Mesodermal cell (in vitro differentiated cells): ENCODE measurements around the gene LSS. TPM values are rescaled to one million over a fixed set of nuclear protein-coding genes. Genes with fewer than 3 reads are reported as not detected.

Experiments
- H3K27ac ChIP-seq: 2 replicates; pipeline ENCODE4 v1.7.0; 2013; ENCODE audit warnings: mild to moderate bottlenecking, low read depth, low read length, moderate library complexity; ENCODE audit not compliant: severe bottlenecking
- H3K36me3 ChIP-seq: 2 replicates; pipeline ENCODE4 v1.7.1; 2013; ENCODE audit warnings: mild to moderate bottlenecking, low read length, moderate library complexity; ENCODE audit not compliant: control insufficient read depth, insufficient read depth
- H3K4me1 ChIP-seq: one replicate; pipeline ENCODE4 v1.7.1; 2013; ENCODE audit warnings: mild to moderate bottlenecking, low read length; ENCODE audit not compliant: insufficient read depth, control insufficient read depth, poor library complexity, severe bottlenecking
- H3K4me3 ChIP-seq: 2 replicates; pipeline ENCODE4 v1.7.0; 2013; ENCODE audit warnings: low read length, control low read depth, mild to moderate bottlenecking; ENCODE audit not compliant: insufficient read depth, poor library complexity, severe bottlenecking; ENCODE audit errors: extremely low read depth
- H3K9me3 ChIP-seq: 2 replicates; pipeline ENCODE4 v1.7.1; 2013; ENCODE audit warnings: mild to moderate bottlenecking, low read length, moderate library complexity; ENCODE audit not compliant: control insufficient read depth
- WGBS, 2 experiments: methylation state at CpG; one replicate each; pipeline ENCODE4 v1.1.5; 2013; ENCODE audit warnings: missing lambda C conversion rate in 2 of 2; ENCODE audit not compliant: insufficient coverage in 2 of 2; 5-methylcytosine and 5-hydroxymethylcytosine counted together
- polyA plus RNA-seq, 2 experiments: library from polyadenylated mRNA; stranded (reverse); fragments of 50-300 nt; gene quantifications; one replicate each; pipeline ENCODE4 v1.2.3, GENCODE V29; 2013

The LSS gene
- polyA plus RNA-seq (2013, experiment 1 of 2), result 96.0 TPM
- polyA plus RNA-seq (2013, experiment 2 of 2), result 87.3 TPM

DNA sequence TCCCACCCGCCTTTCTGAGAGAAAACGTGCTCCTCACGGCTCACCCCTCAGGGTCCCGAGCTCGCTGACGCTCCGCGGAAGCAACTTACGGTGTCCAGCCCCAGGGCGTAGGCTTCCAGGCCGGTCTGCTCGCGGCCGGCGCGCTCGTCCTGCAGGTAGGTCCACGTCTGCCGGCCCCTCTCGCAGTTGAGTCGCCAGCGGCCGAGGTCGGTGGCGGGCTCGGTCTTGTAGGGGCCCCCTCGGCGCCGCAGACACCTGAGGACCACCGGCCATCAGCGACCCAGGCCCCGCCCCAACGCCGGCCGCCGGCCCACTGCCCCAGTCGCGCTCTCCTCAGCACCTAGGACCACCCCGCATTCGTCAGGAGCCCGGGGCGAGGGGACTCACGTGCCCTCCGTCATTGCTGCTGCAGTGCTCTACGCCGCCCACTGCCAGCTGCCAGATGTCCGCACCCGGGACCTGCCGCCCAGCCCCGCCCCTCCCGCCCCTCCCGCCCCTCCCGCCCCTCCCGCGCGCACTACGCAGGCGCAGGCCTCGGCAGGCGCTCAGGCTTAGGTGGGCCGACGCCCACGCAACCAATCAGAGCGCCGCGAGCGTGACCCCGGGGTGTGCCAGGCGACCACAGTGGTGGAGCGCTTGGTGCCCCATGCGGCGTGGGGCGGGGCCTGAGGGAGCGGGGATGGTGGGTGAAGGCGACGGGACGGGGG, at the start of gene LSS:
Gene LSS, minus strand, starts transcription at position 430 of the 707 bp plus-strand sequence. Its CDS starts 29 bp downstream, at position 401.
- Histone ChIP-seq H3K4me3 (peak within 1 kb of the TSS; percentile 85), H3K9me3 (peaks cover 33% of the 10 kb centered on the region), H3K27ac (peak within 1 kb of the TSS; percentile 73), H3K4me1 (peaks cover 10% of the 10 kb centered on the region), H3K36me3 (peaks cover 72% of the 10 kb centered on the region)
- WGBS, 2 experiments, result 0% methylated on average over 47 of the region's 77 CpGs

DNA sequence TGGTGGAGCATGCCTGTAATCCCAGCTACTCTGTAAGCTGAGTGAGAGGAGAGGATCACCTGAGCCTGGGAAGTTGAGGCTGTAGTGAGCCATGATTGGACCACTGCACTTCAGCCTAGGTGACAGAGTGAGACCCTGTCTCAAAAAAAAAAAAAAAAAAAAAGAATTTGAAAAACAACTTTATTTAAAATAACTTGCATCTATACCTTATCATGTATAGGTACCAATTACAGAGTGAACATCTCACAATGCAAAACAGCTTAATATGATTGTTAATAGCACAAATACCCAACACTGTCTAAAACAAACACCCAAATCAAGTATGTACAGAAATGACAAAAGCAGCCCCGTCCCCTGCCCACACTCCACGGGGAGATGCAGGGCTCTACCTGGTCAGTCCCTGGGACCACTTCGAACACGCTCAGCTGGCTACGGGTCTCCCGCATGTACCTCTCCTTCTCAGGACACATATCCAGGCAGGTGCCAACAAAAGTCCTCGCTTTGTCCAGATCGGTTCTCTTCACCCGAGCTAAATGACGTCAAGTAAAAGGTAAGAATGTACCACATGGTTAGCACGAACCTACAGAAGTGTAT, 46.3 kb upstream of the LSS start:
- no peak overlapping the region for H3K4me3 ChIP-seq
- H3K9me3 ChIP-seq, result no peaks in the 10 kb centered on the region
- H3K4me1 ChIP-seq, result no peaks in the 10 kb centered on the region
- H3K27ac ChIP-seq, result no peak overlapping the region
- 97 to 100% methylated on average over 4 to 6 of the region's 11 CpGs for WGBS, 2 experiments
- peaks cover 100% of the 10 kb centered on the region for H3K36me3 ChIP-seq

DNA sequence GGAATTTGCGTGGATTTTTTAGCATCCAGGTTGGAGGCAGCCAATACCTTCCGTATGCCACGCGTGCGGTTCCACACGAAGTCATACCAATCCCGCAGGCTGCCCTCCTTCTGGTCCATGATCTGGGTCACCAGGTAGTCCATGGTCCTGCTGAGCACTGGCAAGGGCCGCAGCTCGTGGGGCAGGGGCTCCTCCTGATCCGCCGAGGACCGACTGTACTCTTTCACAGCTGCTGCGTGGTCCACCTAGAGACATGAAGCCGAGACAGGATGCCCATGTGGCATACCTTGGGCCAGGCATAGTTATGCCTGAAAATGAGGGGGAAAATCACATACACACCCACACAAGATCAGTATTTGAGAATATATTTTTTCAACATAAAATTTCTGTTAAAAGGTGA, 44.8 kb upstream of the LSS start:
- WGBS, 2 experiments, result 98% methylated on average over 6 to 13 of the region's 14 CpGs
- H3K9me3 ChIP-seq, result no peaks in the 10 kb centered on the region
- H3K4me1 ChIP-seq, result no peaks in the 10 kb centered on the region
- H3K4me3 ChIP-seq, result no peak overlapping the region
- peaks cover 100% of the 10 kb centered on the region for H3K36me3 ChIP-seq
- no peak overlapping the region for H3K27ac ChIP-seq

DNA sequence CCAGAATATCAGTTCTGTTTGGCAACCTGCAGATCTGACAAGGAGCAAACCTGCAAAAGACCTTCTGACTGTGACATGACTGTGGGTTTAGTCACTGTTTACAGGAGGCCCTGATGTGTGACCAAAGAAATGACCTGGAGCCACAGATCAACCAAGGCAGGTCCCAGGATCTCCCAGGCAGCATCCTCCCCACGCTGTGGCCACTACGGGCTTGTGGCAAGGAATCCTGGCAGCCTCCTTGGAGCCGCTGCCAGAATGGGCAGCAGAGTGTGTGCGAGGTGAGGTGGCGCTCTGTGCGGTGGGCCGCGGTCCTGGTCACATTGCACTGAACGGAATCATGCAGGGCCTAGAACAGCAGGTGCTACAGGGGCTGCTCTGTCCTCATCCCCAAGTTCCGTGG, 40.9 kb upstream of the LSS start:
- H3K27ac ChIP-seq, result no peak overlapping the region
- no peaks in the 10 kb centered on the region for H3K9me3 ChIP-seq
- 93 to 96% methylated on average over 10 of the region's 10 CpGs for WGBS, 2 experiments
- H3K4me1 ChIP-seq, result peaks cover 7% of the 10 kb centered on the region
- H3K4me3 ChIP-seq, result no peak overlapping the region
- peaks cover 97% of the 10 kb centered on the region for H3K36me3 ChIP-seq

DNA sequence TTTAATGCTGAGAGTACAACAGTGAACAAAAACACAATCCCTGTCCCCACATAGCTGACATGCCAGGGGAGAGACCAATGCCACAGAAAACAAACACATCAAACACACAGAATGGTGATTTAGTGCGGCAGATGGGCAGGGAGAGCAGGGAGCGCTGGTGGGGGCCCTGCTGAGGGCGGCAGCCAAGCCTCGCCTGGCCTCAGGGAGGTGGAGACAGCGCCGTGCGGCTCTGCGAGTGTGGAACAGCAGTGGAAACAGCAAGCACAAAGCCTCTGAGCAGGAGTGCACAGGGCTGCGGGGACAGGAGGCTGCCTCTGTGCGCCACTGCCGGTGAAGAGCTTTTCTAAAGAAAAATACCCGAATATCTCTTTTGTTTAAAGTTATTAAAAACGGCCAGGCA, 39.8 kb upstream of the LSS start:
- Histone ChIP-seq H3K4me3 (no peak overlapping the region), H3K4me1 (peaks cover 7% of the 10 kb centered on the region), H3K36me3 (peaks cover 93% of the 10 kb centered on the region), H3K9me3 (no peaks in the 10 kb centered on the region), H3K27ac (no peak overlapping the region)
- 95 to 98% methylated on average over 11 to 13 of the region's 13 CpGs for WGBS, 2 experiments

DNA sequence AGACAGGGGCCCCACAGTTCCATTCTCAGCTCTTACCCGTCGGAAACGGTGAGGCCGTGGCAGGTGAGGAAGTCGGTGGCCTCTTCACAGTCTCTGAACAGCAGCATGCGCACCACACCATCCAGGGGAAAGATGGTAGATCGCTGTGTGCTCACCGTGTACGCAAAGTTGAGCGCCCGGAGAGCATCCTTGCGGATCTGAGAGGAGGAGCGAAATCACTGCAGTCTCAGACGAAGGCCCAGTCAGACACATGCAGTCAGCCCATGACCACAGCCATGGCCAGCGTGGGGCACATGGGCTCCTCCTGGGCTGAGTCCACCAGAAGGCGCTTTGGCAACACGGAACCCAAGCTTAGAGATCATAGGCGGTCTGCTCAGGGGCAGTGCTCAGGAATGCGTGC, 38.4 kb upstream of the LSS start:
- Histone ChIP-seq H3K27ac (no peak overlapping the region), H3K4me3 (no peak overlapping the region), H3K9me3 (no peaks in the 10 kb centered on the region), H3K36me3 (peaks cover 85% of the 10 kb centered on the region), H3K4me1 (peaks cover 7% of the 10 kb centered on the region)
- 94 to 96% methylated on average over 17 to 18 of the region's 19 CpGs for WGBS, 2 experiments

DNA sequence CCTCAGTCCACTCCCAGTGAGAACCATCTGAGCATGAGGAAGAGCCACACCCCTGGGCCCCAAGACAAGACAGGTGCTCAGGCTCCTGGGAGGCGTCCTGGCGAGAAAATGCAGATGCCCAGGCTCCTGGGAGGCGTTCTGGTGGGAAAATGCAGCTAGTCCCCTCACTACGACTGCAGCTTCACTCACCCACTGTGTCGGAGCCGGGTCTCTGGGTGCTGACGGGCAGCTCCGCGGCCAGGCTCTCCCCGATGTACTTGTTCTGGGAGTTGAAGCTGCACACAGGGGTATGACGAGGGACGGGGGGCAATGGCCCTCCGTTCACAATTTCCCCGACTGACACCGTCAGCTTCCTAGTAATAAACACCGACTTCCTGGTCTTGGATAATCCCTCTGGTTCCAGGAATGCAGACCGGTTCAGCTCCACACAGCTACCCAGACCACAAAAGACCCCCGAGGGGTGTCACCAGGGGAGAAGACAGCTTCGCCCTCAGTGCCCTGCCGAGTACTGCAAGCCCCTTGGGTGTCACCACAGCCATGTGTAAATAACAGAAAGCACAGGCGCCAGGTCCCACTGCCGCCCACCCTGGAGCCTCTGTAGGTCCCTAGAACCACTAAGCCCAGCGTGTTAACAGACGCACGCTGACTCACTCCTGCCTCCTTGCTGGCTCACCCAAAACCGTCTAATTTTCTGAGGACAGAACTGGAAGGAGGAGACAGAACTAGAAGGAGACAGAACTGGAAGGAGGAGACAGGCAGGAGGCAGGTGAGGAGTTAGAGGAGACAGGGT, 37.4 kb upstream of the LSS start:
- no peak overlapping the region for H3K4me3 ChIP-seq
- 94% methylated on average over 25 to 26 of the region's 26 CpGs for WGBS, 2 experiments
- H3K27ac ChIP-seq, result peak overlapping the region; percentile 10
- no peaks in the 10 kb centered on the region for H3K9me3 ChIP-seq
- H3K4me1 ChIP-seq, result peaks cover 7% of the 10 kb centered on the region
- H3K36me3 ChIP-seq, result peaks cover 85% of the 10 kb centered on the region

DNA sequence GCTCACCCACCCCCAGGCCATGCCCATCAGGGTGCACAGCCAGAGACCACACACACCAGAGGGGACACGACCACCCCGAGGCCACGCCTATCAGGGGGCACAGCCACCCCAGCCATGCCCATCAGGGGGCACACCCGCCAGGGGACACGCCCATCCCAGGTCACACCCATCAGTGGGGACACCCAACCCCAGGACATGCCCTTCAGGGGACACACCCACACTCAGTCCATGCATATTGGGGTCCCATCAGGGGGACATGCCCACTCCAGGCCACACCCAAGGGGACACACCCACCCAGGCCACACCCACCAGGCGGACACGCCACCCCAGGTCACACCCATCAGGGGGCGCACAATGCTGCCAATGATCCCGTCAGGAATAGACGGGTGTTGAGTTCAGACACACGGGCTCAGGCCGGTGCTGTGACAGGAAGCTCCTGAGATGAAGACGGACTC, 36.1 kb upstream of the LSS start:
- Histone ChIP-seq H3K27ac (no peak overlapping the region), H3K36me3 (peaks cover 85% of the 10 kb centered on the region), H3K4me3 (no peak overlapping the region), H3K4me1 (peaks cover 7% of the 10 kb centered on the region), H3K9me3 (no peaks in the 10 kb centered on the region)
- 93 to 98% methylated on average over 10 to 13 of the region's 13 CpGs for WGBS, 2 experiments

DNA sequence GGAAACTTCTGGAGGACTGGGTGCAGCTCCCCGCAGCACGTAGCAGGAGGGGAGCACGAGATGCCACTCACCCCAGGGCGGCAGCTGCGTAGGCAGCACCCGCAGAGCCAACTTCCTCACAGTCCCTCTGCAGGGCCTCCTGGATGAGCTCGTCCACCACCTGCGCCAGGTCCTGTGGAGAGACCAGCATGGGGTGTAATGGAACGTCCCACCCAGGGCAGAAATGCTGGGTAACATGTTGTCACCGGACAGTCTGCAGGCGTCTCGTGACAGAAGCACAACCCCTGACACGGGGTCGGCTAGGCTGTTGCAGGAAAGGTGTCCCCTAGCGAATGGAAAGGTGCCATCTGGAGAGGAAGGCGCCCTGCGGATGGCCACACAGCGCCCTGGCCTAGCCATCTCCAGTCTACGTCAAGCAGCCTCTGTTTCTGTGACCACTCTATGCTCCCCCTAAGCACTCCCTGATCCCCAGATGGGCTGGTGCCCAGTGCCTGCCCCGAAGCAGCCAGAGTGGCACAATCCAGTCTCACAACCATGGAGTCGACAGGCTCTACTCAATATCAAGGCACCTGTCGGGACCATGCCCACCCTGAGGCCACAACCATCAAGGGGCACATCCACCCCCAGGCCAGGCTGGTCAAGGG, 35.6 kb upstream of the LSS start:
- Histone ChIP-seq H3K4me3 (no peak overlapping the region), H3K36me3 (peaks cover 83% of the 10 kb centered on the region), H3K4me1 (peaks cover 7% of the 10 kb centered on the region), H3K9me3 (no peaks in the 10 kb centered on the region), H3K27ac (no peak overlapping the region)
- 97 to 99% methylated on average over 20 to 22 of the region's 22 CpGs for WGBS, 2 experiments

DNA sequence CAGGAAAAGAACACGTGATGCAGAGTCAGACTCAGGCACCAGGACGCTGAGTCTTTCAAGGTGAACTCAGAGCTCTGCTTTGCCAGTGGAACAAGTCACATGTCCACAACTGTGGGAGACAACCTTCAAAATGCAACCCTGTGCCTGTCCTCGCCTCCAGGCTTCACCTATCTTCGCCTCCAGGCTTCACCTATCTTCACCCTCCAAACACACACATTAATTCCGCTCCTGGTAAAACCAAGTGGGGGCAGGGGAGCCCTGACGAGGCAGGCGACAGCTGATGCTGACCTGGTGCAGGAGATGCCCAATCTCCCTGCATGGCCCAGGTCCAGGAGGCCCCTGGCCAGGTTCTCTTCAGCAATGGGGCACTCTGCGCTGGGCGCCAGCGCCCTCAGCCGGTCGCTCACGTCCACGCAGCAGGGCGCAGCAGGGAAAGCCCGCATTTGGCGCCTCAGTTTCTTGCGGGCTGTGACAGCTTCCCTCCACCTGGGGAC, 28.0 kb upstream of the LSS start:
- Histone ChIP-seq H3K27ac (no peak overlapping the region), H3K4me1 (no peaks in the 10 kb centered on the region), H3K36me3 (peaks cover 98% of the 10 kb centered on the region), H3K4me3 (no peak overlapping the region), H3K9me3 (no peaks in the 10 kb centered on the region)
- 92 to 95% methylated on average over 14 to 18 of the region's 18 CpGs for WGBS, 2 experiments
